Breast epithelium (tissue), 3 donors: ENCODE measurements around the gene CRELD1.

Source experiments
- POLR2A ChIP-seq: fragments of 450-650 bp; IDR thresholded peaks from one replicate; pipeline ENCODE4 v1.6.1; 2016; ENCODE audit warnings: antibody characterized with exemption, mild to moderate bottlenecking, moderate library complexity
- POLR2AphosphoS5 ChIP-seq, 3 donors: sonication (generic); formaldehyde crosslinking; IDR thresholded peaks; one replicate each; pipeline ENCODE4 v1.6.1; 2017; ENCODE audit warnings: antibody characterized with exemption in 3 of 3
- TF ChIP-seq, protein P1 (sequence below), 3 donors: fragments of 450-650 bp; IDR thresholded peaks; one replicate each; pipeline ENCODE4 v1.5.1; 2016 to 2017; ENCODE audit warnings: antibody characterized with exemption in 3 of 3, mild to moderate bottlenecking in 3 of 3, moderate library complexity in 3 of 3

DNA sequence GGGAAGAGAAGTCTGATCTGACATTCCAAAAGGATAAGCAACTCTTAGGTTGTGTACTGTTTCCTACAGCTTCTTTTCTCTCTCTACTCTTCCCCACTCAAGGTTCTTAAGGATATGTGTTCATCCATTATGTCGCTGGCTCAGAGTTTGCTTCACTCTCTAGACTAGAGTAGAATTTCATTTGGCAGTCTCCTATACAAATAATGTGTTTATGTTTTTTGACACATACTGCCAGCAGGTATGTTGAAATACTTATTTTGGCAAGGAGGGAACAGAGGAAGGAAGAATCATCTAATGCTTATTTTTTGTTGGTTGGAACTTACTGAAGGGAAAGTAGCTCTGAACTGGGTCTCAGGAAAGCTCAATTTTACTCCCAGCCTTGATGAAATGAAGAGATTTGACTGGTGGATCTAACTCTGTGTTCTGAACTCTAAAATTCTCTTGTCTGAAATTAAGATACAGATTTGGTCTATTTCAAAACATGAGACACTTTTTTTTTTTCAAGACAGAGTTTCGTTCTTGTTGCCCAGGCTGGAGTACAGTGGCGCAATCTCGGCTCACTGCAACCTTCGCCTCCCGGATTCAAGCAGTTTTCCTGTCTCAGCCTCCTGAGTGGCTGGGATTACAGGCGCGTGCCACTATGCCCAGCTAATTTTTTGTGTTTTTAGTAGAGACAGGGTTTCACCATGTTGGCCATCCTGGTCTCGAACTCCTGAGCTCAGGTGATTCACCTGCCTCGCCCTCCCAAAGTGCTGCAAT lies 60.6 kb downstream of the CRELD1 start:
- no peak for TF ChIP-seq POLR2A
- TF ChIP-seq, protein P1, sequence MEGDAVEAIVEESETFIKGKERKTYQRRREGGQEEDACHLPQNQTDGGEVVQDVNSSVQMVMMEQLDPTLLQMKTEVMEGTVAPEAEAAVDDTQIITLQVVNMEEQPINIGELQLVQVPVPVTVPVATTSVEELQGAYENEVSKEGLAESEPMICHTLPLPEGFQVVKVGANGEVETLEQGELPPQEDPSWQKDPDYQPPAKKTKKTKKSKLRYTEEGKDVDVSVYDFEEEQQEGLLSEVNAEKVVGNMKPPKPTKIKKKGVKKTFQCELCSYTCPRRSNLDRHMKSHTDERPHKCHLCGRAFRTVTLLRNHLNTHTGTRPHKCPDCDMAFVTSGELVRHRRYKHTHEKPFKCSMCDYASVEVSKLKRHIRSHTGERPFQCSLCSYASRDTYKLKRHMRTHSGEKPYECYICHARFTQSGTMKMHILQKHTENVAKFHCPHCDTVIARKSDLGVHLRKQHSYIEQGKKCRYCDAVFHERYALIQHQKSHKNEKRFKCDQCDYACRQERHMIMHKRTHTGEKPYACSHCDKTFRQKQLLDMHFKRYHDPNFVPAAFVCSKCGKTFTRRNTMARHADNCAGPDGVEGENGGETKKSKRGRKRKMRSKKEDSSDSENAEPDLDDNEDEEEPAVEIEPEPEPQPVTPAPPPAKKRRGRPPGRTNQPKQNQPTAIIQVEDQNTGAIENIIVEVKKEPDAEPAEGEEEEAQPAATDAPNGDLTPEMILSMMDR (IDR thresholded peaks at IDR 0.05) = no peak
- no peak for TF ChIP-seq POLR2AphosphoS5 (IDR thresholded peaks at IDR 0.05)
